Melanocyte of skin (primary cell): Measurements from ENCODE around the gene STT3A. TPM values are rescaled to one million over a fixed set of nuclear protein-coding genes. Genes with fewer than 3 reads are reported as not detected.

Source experiments
- small RNA-seq, 2 donors: library from RNA; depleted of rRNA; stranded (forward); fragments of <200 nt; gene quantifications; one replicate each; pipeline ENCODE3, GENCODE V24; 2012
- total RNA-seq, 2 donors: library from RNA; depleted of rRNA; stranded (reverse); fragments of >200 nt; gene quantifications; 2 replicates each; pipeline ENCODE4 v1.2.3, GENCODE V29; 2012

The STT3A gene
- 100 to 1,000 TPM; 220 to 315 TPM for total RNA-seq

GRCh38 chr11:125592305-125593113 is at the start of gene STT3A:
TSS of gene STT3A (plus strand) at chr11:125592852. CDS start at chr11:125595916, 3,064 bp downstream.

GRCh38 chr11:125568970-125569914 is 23.4 kb upstream of the STT3A start, which contains the start of gene EI24:
TSS of gene EI24 (plus strand) at chr11:125569477. CDS start at chr11:125572528, 3,051 bp downstream.

DNA sequence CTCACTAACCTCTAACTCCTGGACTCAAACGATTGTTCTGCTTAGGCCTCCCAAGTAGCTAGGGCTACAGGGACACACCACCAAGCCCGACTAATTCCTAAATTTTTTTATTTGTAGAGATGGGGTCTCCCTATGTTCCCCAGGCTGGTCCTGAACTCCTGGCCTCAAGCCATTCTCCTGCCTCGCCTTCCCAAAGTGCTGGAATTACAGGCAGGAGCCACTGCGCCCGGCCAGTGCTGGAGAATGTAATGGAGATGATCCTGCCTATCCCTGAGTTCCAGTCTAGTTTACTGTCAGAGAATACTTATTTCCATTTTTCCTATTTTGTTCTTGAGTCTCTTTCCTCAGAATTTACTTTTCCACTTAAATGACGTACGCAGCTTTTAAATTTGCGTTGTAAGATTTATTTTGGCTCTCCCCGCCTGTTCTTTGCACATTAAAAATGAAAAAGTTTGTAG is 32.1 kb downstream of the STT3A start, which contains the start of gene CHEK1:
TSS of gene CHEK1 (plus strand) at position 408 of the 458 bp plus-strand sequence. CDS start 1,606 bp downstream, outside the sequence.

Small RNA genes within 50 kb of the gene (small RNA-seq; reads per million reads assigned to genes)
- gene RNU2-35P (0.09 to 0.70 reads per million in 2 donors), gene RNU6-1156P (0 reads per million in 2 donors)

Other genes with a start within 250 kb of the STT3A start
- gene FEZ1, start 96.6 kb upstream of the STT3A start, total RNA-seq: 10 to 100 TPM; 76.6 to 80.5 TPM
- 100 to 1,000 TPM; 115 to 125 TPM for gene EI24, start 23.4 kb upstream of the STT3A start, total RNA-seq
- 10 to 100 TPM; 23.1 to 40.3 TPM for gene CHEK1, start 32.3 kb downstream of the STT3A start, total RNA-seq
- under 1 TPM in 1 of 2 donors, not detected in 1; under 0.01 TPM for gene ACRV1, start 88.0 kb downstream of the STT3A start, total RNA-seq
- gene PATE1, start 153.4 kb downstream of the STT3A start, total RNA-seq: not detected
- gene PATE2, start 186.0 kb downstream of the STT3A start, total RNA-seq: under 1 TPM in 1 of 2 donors, not detected in 1; 0.69 TPM
- gene PATE3, start 195.3 kb downstream of the STT3A start, total RNA-seq: not detected
- not detected for gene PATE4, start 240.5 kb downstream of the STT3A start, total RNA-seq